CD14-positive monocyte (primary cell): ENCODE measurements around the gene FOXF2. TPM values are rescaled to one million over a fixed set of nuclear protein-coding genes. Genes with fewer than 3 reads are reported as not detected.
"Not testable (repeated sequence)": the region's sequence is repeated elsewhere in the genome, so short reads cannot be mapped to it uniquely, and the experiment has no call there.

Source experiments
- DNase-seq, 3 donors: peaks; one replicate each; pipeline ENCODE4 v3.0.0-alpha.2; 2011 to 2022
- H2AFZ ChIP-seq: 2 replicates; pipeline ENCODE4 v1.6.0; 2012; ENCODE audit warnings: mild to moderate bottlenecking, low read depth, low read length, inconsistent platforms; ENCODE audit not compliant: insufficient read depth, poor library complexity, severe bottlenecking
- H3K27ac ChIP-seq, 2 donors: 1 replicate in 1 of 2; 2 replicates in 1 of 2; pipeline ENCODE4 v1.5.1; 2012 to 2013; ENCODE audit warnings: low read length in 2 of 2, control low read depth in 1 of 2, inconsistent platforms in 1 of 2, low read depth in 1 of 2, mild to moderate bottlenecking in 1 of 2
- H3K27me3 ChIP-seq, 2 donors: one replicate each; pipeline versions ENCODE4 v1.6.0 to v1.6.1; 2011 to 2013; ENCODE audit warnings: low read length in 2 of 2; ENCODE audit not compliant: control insufficient read depth in 2 of 2, insufficient read depth in 2 of 2
- H3K36me3 ChIP-seq, 2 donors: replicated peaks in 1 of 2; 1 replicate in 1 of 2; 2 replicates in 1 of 2; pipeline versions ENCODE4 v1.5.1 to v1.6.1; 2012 to 2013; ENCODE audit warnings: low read length in 2 of 2, control low read depth in 1 of 2, inconsistent platforms in 1 of 2, mild to moderate bottlenecking in 1 of 2; ENCODE audit not compliant: insufficient read depth in 2 of 2, control insufficient read depth in 1 of 2
- H3K4me1 ChIP-seq, 2 donors: 1 replicate in 1 of 2; 2 replicates in 1 of 2; pipeline versions ENCODE4 v1.5.1 to v1.6.1; 2012 to 2013; ENCODE audit warnings: low read length in 2 of 2, control low read depth in 1 of 2, inconsistent platforms in 1 of 2, mild to moderate bottlenecking in 1 of 2, moderate library complexity in 1 of 2; ENCODE audit not compliant: insufficient read depth in 2 of 2, control insufficient read depth in 1 of 2
- H3K4me2 ChIP-seq: replicated peaks from 2 replicates; pipeline ENCODE3; 2012; ENCODE audit warnings: low read length, moderate library complexity, mild to moderate bottlenecking; ENCODE audit not compliant: poor library complexity, severe bottlenecking; ENCODE audit errors: extremely low read depth
- H3K4me3 ChIP-seq, 3 experiments: fragments of 200-600 bp in 1 of 3; sonication (generic) in 1 of 3; replicated peaks in 1 of 3; 1 replicate in 2 of 3; 2 replicates in 1 of 3; pipeline ENCODE4 v1.5.1; 2011 to 2013; ENCODE audit warnings: low read length in 3 of 3, mild to moderate bottlenecking in 3 of 3, control low read depth in 2 of 3, low read depth in 2 of 3, inconsistent platforms in 1 of 3, moderate library complexity in 1 of 3
- H3K79me2 ChIP-seq: 2 replicates; pipeline ENCODE4 v1.6.0; 2012; ENCODE audit warnings: mild to moderate bottlenecking, control low read depth, inconsistent platforms, low read length, moderate library complexity; ENCODE audit not compliant: insufficient read depth
- H3K9ac ChIP-seq: 2 replicates; pipeline ENCODE4 v1.6.0; 2017; ENCODE audit warnings: low read length, mild to moderate bottlenecking; ENCODE audit not compliant: insufficient read depth, poor library complexity, severe bottlenecking
- H3K9me3 ChIP-seq, 2 donors: replicated peaks in 1 of 2; 1 replicate in 1 of 2; 2 replicates in 1 of 2; pipeline versions ENCODE4 v1.5.1 to v1.6.1; 2012 to 2013; ENCODE audit warnings: low read length in 2 of 2, control low read depth in 1 of 2; ENCODE audit not compliant: control insufficient read depth in 1 of 2, insufficient read depth in 1 of 2
- H4K20me1 ChIP-seq: 2 replicates; pipeline ENCODE4 v1.6.0; 2012; ENCODE audit warnings: mild to moderate bottlenecking, low read length, control low read depth, moderate library complexity; ENCODE audit not compliant: insufficient read depth
- H3K27ac Mint-ChIP-seq, 7 donors: one replicate each; pipeline ENCODE4 v1.8.0; 2020; ENCODE audit warnings: mild to moderate bottlenecking in 7 of 7, mixed read lengths in 7 of 7, moderate library complexity in 6 of 7, inconsistent platforms in 2 of 7
- H3K27me3 Mint-ChIP-seq, 3 donors: one replicate each; pipeline ENCODE4 v1.8.0; 2021 to 2022; ENCODE audit warnings: low read depth in 3 of 3, mild to moderate bottlenecking in 3 of 3, mixed read lengths in 3 of 3, moderate library complexity in 3 of 3, inconsistent platforms in 1 of 3
- H3K36me3 Mint-ChIP-seq, 2 donors: one replicate each; pipeline ENCODE4 v1.8.0; 2020; ENCODE audit warnings: mixed read lengths in 2 of 2, inconsistent platforms in 1 of 2, mild to moderate bottlenecking in 1 of 2
- H3K4me1 Mint-ChIP-seq: one replicate; pipeline ENCODE4 v1.8.0; 2020; ENCODE audit warnings: mild to moderate bottlenecking, mixed read lengths
- H3K4me3 Mint-ChIP-seq, 2 donors: one replicate each; pipeline ENCODE4 v1.8.0; 2020; ENCODE audit warnings: mild to moderate bottlenecking in 2 of 2, mixed read lengths in 2 of 2, moderate library complexity in 1 of 2
- H3K9me3 Mint-ChIP-seq, 7 donors: one replicate each; pipeline ENCODE4 v1.8.0; 2020 to 2022; ENCODE audit warnings: mixed read lengths in 7 of 7, mild to moderate bottlenecking in 6 of 7, moderate library complexity in 6 of 7, inconsistent platforms in 2 of 7
- WGBS: methylation state at CpG from one replicate; pipeline ENCODE4 v1.1.5; 2013; ENCODE audit warnings: missing lambda C conversion rate; ENCODE audit not compliant: insufficient coverage; 5-methylcytosine and 5-hydroxymethylcytosine counted together
- intact Hi-C, 2 donors: fragments of 100-400 bp; cut with micrococcal nuclease; formaldehyde crosslinking; loops; one replicate each; pipeline versions ENCODE4 v1.15.0 to v1.15.1; 2023
- polyA plus RNA-seq, 3 donors: library from polyadenylated mRNA; depleted of rRNA in 1 of 3; unstranded in 2 of 3; stranded (reverse) in 1 of 3; fragments of 300-500 nt in 2 of 3; fragments of >200 nt in 1 of 3; fragmentation: Illumina TruSeq in 2 of 3; gene quantifications; 1 replicate in 2 of 3; 2 replicates in 1 of 3; pipeline ENCODE4 v1.2.3, GENCODE V29; 2012 to 2021
- TF ChIP-seq, protein P1 (sequence below): fragments of 200-600 bp; IDR thresholded peaks from one replicate; pipeline ENCODE4 v1.8.0; 2022; ENCODE audit warnings: antibody characterized with exemption, mild to moderate bottlenecking

FOXF2 gene
- polyA plus RNA-seq, 3 donors, result 0.03 TPM; not detected in 2

DNA sequence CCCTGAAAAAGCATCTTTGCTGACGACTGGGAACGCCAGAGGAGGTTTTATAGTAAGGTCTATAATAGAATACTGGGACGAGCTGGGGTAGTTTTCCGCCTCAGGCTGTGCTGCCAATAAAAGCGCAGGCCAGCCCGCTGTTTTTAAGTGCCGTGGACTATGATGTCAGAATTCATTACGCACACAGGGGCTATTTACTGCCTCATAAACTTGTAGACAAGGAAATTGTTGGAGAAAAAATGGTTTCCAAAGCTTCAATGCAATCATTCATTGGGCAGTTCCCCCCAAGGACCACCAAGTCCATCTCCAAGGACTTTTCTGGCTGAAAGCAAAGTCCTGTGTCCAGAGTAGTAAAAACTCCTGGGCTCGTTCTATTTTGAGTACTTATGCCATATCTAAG lies 20.4 kb upstream of the FOXF2 start:
- Histone ChIP-seq H3K79me2 (no peaks in the 10 kb centered on the region), H3K4me1 (no peaks in the 10 kb centered on the region), H3K27me3 (peaks cover 38 to 55% of the 10 kb centered on the region in 2 donors), H4K20me1 (no peaks in the 10 kb centered on the region), H3K4me3 (no peak overlapping the region), H2AFZ (no peak overlapping the region), H3K4me2 (no peak overlapping the region), H3K27ac (no peak overlapping the region), H3K36me3 (no peaks in the 10 kb centered on the region), H3K9me3 (peaks cover 0 to 12% of the 10 kb centered on the region in 2 donors), H3K9ac (no peak overlapping the region)
- Mint-ChIP-seq H3K27ac (no peak overlapping the region), H3K4me3 (no peak overlapping the region), H3K9me3 (peaks cover 7 to 24% (median 10%) of the 10 kb centered on the region in 7 donors), H3K4me1 (no peaks in the 10 kb centered on the region), H3K27me3 (peaks cover 39 to 50% (median 49%) of the 10 kb centered on the region in 3 donors), H3K36me3 (no peaks in the 10 kb centered on the region)
- TF ChIP-seq, protein P1, sequence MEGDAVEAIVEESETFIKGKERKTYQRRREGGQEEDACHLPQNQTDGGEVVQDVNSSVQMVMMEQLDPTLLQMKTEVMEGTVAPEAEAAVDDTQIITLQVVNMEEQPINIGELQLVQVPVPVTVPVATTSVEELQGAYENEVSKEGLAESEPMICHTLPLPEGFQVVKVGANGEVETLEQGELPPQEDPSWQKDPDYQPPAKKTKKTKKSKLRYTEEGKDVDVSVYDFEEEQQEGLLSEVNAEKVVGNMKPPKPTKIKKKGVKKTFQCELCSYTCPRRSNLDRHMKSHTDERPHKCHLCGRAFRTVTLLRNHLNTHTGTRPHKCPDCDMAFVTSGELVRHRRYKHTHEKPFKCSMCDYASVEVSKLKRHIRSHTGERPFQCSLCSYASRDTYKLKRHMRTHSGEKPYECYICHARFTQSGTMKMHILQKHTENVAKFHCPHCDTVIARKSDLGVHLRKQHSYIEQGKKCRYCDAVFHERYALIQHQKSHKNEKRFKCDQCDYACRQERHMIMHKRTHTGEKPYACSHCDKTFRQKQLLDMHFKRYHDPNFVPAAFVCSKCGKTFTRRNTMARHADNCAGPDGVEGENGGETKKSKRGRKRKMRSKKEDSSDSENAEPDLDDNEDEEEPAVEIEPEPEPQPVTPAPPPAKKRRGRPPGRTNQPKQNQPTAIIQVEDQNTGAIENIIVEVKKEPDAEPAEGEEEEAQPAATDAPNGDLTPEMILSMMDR, result no peak
- intact Hi-C loops, result no loop called here
- no peak for DNase-seq
- WGBS, result 90% methylated on average over 7 of the region's 9 CpGs

DNA sequence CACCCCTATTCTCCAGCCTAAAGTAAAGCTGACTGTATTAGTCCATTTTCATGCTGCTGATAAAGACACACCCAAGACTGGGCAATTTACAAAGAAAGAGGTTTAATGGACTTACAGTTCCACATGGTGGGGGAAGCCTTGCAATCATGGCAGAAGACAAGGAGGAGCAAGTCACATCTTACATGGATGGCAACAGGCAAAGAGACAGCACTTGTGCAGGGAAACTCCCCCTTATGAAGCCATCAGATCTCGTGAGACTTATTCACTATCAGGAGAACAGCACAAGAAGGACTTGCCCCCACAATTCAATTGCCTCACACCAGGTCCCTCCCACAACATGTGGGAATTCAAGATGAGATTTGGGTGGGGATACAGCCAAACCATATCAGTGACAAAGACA lies 19.7 kb upstream of the FOXF2 start:
- H3K79me2 ChIP-seq, H3K4me1 ChIP-seq, intact Hi-C loops, H3K36me3 ChIP-seq, H2AFZ ChIP-seq, DNase-seq, H3K36me3 Mint-ChIP-seq, H3K9ac ChIP-seq, H4K20me1 ChIP-seq, H3K4me3 ChIP-seq, H3K4me3 Mint-ChIP-seq, H3K27ac Mint-ChIP-seq, H3K4me1 Mint-ChIP-seq, H3K4me2 ChIP-seq, H3K27ac ChIP-seq: not testable (repeated sequence)
- Mint-ChIP-seq H3K9me3 (peaks cover 7 to 24% (median 12%) of the 10 kb centered on the region in 7 donors), H3K27me3 (peaks cover 44 to 55% (median 53%) of the 10 kb centered on the region in 3 donors)
- Histone ChIP-seq H3K27me3 (peaks cover 41 to 63% of the 10 kb centered on the region in 2 donors), H3K9me3 (peaks cover 0 to 17% of the 10 kb centered on the region in 2 donors)
- WGBS, result no CpG with 5 or more reads among the region's 1 CpG
